Superior temporal gyrus (tissue), 1 donor: ENCODE data around the gene CLIP4.

ENCODE experiments used
- DNase-seq: peaks from one replicate; pipeline ENCODE4 v3.0.0-alpha.2; 2016; ENCODE audit errors: extremely low spot score

The CLIP4 gene

GRCh38 chr2:29187926-29188325, 72.7 kb downstream of the CLIP4 start:
- no peak for DNase-seq

DNA sequence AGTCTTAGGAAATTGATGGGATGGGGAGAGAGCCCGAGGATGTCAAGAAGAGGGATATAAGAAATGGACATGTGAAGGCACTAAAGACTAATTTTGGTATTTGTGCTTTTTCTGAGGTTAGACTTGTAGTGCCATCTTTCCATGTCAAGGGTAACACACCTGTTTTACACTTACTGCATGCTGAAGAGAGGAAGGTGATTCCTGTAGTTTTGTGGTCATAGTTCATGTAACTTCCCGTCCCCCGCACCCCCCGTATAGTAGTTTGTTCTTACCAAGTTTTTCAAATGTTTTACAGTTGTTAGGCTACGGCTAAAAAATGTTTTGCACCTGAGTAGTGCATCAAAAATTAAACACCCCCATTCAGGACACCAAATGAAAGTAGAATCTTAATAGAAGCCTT, 73.8 kb downstream of the CLIP4 start:
- DNase-seq: no peak

GRCh38 chr2:29191817-29192216, 76.6 kb downstream of the CLIP4 start:
- no peak for DNase-seq

GRCh38 chr2:29192526-29192925, 77.3 kb downstream of the CLIP4 start:
- DNase-seq: no peak

DNA sequence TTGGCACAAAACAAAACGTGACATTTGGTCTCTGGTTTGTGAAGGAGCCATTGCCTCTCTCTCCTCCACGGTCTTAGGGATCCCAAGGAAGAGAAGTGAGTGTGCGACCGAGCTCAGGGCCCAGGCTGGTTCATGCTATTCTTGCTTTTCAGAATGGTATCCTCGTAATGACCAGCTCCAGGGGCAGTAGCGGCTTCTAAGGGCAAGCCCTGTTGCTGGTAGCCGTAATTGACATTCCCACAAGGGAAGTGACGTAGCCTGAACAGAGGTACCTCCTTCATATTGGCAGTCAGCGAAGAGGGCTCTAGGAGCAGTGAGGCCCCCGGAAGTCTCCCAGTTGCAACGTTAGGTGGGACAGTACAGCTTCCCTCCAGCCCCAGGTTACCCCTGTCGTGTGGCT, 77.9 kb downstream of the CLIP4 start:
- no peak for DNase-seq

GRCh38 chr2:29193681-29194080, 78.5 kb downstream of the CLIP4 start:
- no peak for DNase-seq

DNA sequence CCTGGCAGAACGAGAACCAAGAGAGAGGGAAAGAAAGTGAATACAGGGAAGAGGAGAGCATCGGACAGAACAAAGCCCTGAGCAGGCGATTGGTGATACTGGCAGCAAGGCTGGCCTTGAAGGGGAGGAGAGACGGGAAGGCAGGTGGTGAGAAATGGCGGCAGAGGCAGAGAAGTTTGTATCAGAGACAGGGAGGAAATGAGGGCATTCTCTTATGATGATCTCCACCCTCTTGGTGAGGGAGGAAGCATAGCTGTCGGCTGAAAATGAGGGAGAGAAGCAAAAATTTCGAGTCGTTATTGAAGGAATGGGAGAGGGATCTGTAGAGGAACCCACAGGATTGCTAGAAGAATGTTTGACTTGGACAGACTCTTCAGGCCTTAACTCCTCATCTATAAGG, 80.6 kb downstream of the CLIP4 start:
- no peak for DNase-seq

- peak; percentile 80 for DNase-seq
These were observed 81.9 kb downstream of the CLIP4 start for GRCh38 chr2:29196792-29197788.

GRCh38 chr2:29201979-29202378, 86.8 kb downstream of the CLIP4 start:
- no peak for DNase-seq

DNA sequence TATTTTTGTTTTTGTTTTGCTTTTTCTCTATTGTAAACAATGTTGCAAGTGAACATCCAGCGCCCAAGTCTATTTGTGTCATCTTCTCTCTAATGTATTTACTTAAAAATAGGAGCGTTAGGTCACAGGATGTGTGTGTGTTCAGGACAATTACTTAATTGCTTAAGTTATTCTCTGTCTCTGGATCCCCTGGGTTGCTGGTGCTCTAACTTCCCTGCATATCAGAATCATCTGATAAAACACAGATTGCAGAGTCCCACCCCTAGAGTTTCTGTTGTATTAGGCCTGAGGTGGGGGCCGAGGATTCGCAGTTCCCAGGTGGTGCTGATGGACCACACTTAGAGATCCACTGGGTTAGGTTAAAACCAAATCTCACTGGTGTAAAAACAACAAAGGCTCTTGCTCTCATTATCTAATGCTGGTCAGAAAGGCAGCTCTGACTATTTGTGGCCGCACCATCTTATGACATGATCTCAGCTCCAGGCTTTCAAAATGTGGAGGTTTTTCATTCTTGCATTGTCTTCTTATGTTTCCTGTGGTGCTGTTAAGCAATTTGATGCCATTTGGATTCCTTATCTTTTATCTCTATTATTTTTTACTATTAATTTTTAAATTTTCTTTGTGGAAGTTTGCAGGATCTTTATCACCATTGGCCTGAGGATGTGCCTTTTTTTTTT, 87.7 kb downstream of the CLIP4 start:
- DNase-seq: no peak

- no peak for DNase-seq
These were observed 91.7 kb downstream of the CLIP4 start for GRCh38 chr2:29206941-29207340.

- no peak for DNase-seq
These were observed 92.3 kb downstream of the CLIP4 start for GRCh38 chr2:29207352-29208148.

DNA sequence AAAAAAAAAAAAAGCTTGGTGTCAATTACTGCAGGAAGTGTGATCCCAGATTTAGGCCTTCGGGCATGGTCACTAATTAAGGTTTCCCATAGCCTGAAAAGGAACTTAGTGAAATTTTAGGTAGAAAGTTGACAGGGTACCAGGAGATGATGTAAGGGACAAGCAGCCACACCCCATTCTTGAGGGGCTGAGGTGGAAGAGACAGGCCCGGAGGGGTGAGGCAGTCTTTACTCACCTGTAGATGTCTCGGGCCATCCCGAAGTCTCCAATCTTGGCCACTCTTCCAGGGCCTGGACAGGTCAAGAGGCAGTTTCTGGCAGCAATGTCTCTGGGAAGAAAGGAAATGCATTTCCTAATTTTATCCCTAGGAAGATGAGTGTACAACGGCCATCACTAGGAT, 94.3 kb downstream of the CLIP4 start:
- no peak for DNase-seq

GRCh38 chr2:29212009-29212408, 96.8 kb downstream of the CLIP4 start:
- no peak for DNase-seq

DNA sequence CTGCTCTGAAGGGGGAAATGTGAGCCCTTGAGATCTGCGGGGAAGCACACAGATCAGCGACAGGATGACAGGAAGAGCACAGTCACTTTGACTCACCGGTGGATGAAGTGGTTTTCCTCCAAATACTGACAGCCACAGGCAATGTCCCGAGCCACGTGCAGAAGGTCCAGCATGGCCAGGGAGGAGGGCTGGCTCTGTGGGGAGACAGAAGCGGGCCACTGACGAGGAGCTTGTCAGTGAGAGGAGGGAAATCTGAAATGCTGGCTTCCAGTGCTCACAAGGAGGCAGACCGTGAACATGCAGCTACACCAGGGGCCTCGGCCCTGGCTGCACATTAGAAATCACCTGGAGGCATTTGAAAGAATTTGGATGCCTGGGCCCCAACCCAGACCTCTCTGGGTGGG, 98.7 kb downstream of the CLIP4 start:
- no peak for DNase-seq

- DNase-seq: no peak
These were observed 99.9 kb downstream of the CLIP4 start for GRCh38 chr2:29215073-29215472.

GRCh38 chr2:29215739-29216608, 100.8 kb downstream of the CLIP4 start:
- no peak for DNase-seq

- DNase-seq: no peak
These were observed 101.3 kb downstream of the CLIP4 start for GRCh38 chr2:29216609-29216909.

DNA sequence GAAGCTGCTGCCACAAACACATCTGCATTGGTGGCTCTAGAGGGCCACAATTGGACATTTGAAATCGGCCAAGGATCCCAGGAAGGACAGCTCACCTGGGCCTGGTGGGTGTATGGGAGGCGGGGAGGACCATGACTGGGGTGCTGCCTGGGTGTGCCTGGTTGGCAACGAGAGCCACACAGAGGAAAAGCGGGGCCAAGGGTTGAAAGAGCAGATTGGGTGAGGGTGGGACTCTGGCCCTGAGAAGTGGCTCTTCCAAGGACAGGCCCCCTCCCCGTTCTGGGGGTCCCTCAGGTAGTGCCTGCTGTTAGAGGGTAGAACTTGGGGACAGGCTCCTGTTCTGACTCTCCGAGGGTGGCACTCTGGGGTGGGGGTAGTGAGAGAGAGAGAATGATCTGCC, 102.9 kb downstream of the CLIP4 start:
- no peak for DNase-seq

- DNase-seq: no peak
These were observed 103.4 kb downstream of the CLIP4 start for GRCh38 chr2:29218550-29219125.

DNA sequence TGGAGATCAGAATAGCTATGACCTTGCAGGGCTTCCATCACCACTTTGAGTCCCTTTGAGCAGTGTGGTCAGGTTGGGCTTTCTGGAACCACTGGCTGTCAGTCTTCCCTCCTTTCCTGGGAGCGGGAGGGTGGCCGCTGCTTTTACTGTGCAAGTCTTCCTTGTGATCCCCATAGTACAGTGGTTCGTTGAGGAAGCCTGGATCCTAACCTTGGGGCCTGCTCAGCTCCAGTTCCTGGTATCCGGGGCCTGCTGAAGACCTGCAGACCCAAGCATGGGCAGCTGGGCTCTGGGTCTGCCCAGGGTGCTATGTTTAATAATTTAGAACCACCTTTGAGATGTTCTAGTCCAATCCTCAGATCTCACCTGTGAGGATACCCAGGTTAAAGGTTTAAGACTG, 104.2 kb downstream of the CLIP4 start:
- no peak for DNase-seq
